Keratinocyte (primary cell): ENCODE data around the gene FRMPD2.

ENCODE experiments used
- CTCF ChIP-seq, 3 experiments: IDR thresholded peaks in 1 of 3; conservative IDR thresholded peaks in 1 of 3; optimal IDR thresholded peaks in 1 of 3; 2 replicates in 2 of 3; 3 replicates in 1 of 3; pipeline versions ENCODE3 to v1.5.1; 2011; ENCODE audit warnings: low read length in 3 of 3, mild to moderate bottlenecking in 3 of 3, moderate library complexity in 2 of 3, control low read depth in 1 of 3, inconsistent platforms in 1 of 3; ENCODE audit not compliant: insufficient read depth in 2 of 3; ENCODE audit errors: extremely low read depth in 1 of 3
- EZH2 ChIP-seq: IDR thresholded peaks from one replicate; pipeline ENCODE4 v1.6.1; 2012; ENCODE audit warnings: inconsistent platforms, mild to moderate bottlenecking, low read length, moderate library complexity

DNA sequence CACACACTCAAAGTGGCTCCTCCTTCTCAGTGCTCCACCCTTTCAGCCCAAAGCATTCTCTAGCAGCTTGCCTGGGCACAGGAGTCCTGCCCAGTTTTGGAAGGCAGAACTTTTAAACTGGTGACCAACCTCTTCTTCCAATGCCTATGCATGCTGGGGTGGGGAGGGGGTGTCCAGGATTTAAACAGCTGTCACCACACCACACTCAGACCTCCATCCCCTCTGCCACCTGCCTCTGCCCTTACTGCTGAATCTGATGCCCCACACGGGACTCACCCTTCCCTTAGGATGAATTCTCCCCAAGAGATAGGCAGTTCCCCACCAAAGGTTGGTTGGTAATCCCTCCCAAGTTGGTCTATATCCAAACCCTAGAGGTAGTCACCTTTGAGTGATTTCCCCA lies 50.2 kb downstream of the FRMPD2 start:
- TF ChIP-seq CTCF (optimal IDR thresholded peaks at IDR 0.05 in 1 of 3, IDR thresholded peaks at IDR 0.05 in 1 of 3, conservative IDR thresholded peaks at IDR 0.05 in 1 of 3; ENCODE audit: extremely low read depth in 1 of 3, insufficient read depth in 2 of 3, low read length in 3 of 3) (no peak), EZH2 (no peak)
